GM19463 (cell line): ENCODE data around the gene AHRR.

Experiments used
- ATAC-seq: cut with Tn5 transposase; IDR thresholded peaks from one replicate; pipeline ENCODE4 v1.9.1; 2021; ENCODE audit warnings: mild to moderate bottlenecking, moderate library complexity; ENCODE audit not compliant: unreplicated experiment

AHRR gene

GRCh38 chr5:453725-454481 lies 132.4 kb downstream of the AHRR start:
- no peak for ATAC-seq

- ATAC-seq: no peak
Measured at GRCh38 chr5:454936-455335, 133.4 kb downstream of the AHRR start.

GRCh38 chr5:455806-456205 lies 134.3 kb downstream of the AHRR start:
- ATAC-seq: no peak

GRCh38 chr5:456351-457194 lies 135.1 kb downstream of the AHRR start:
- ATAC-seq: no peak

GRCh38 chr5:457195-457961 lies 135.9 kb downstream of the AHRR start:
- no peak for ATAC-seq

GRCh38 chr5:458547-459353 lies 137.2 kb downstream of the AHRR start:
- peak; percentile 73 for ATAC-seq

GRCh38 chr5:459562-460272 lies 138.2 kb downstream of the AHRR start:
- no peak for ATAC-seq

GRCh38 chr5:460273-460625 lies 138.7 kb downstream of the AHRR start:
- no peak for ATAC-seq

- no peak for ATAC-seq
Measured at GRCh38 chr5:462051-462481, 140.6 kb downstream of the AHRR start.

GRCh38 chr5:463301-463700 lies 141.8 kb downstream of the AHRR start:
- ATAC-seq: no peak

- ATAC-seq: no peak
Measured at GRCh38 chr5:463952-464351, 142.4 kb downstream of the AHRR start.

GRCh38 chr5:464446-464842 lies 142.9 kb downstream of the AHRR start:
- no peak for ATAC-seq

GRCh38 chr5:464843-465590 lies 143.5 kb downstream of the AHRR start:
- ATAC-seq: no peak

GRCh38 chr5:465591-466403 lies 144.3 kb downstream of the AHRR start:
- ATAC-seq: no peak

- no peak for ATAC-seq
Measured at GRCh38 chr5:466661-467310, 145.3 kb downstream of the AHRR start.

GRCh38 chr5:468401-468800 lies 146.9 kb downstream of the AHRR start:
- ATAC-seq: no peak

GRCh38 chr5:469752-470483 lies 148.4 kb downstream of the AHRR start:
- no peak for ATAC-seq
